NK-92 (cell line): Measurements from ENCODE around the gene TUBA4B.

Experiments used
- DNase-seq: peaks from one replicate; lab custom pipeline; 2025; ENCODE audit not compliant: unreplicated experiment; lab: John Stamatoyannopoulos, UW

TUBA4B gene

GRCh38 chr2:219218732-219219701 lies 34.0 kb upstream of the TUBA4B start, which contains the start of gene ABCB6:
Gene ABCB6 (minus strand): TSS chr2:219218958. CDS start chr2:219218673, 285 bp downstream.
- peak; percentile 33 for DNase-seq

- no peak for DNase-seq
Observed at GRCh38 chr2:219219784-219220532, 33.1 kb upstream of the TUBA4B start.

GRCh38 chr2:219220652-219221402 lies 32.2 kb upstream of the TUBA4B start:
- no peak for DNase-seq

DNA sequence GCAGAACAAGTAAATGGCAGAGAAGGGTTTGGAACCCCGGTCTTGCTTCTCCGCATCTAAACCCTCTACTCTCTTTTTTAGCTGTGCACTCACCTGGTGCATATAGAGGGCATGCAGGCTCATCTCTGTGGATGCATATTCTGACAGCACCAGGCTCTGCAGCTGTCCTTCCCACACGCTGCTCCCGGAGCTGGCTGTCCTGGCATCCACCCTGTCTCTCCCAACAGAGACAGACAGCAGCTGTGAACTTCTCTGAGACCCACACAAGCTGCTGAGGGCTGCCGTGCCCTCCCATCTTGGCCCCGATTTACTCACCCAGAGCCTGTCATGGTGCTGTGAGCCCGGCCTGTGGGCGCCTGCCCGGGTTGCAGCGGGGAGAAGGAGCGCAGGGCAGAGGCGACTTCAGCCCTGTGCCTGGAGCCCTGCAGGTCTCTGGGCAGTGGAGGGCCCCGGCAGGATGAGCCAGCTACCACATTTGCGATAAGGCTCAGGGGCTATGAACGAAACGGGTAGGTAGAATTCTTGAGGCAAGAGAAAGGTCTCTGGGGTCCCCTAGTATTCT lies 31.0 kb upstream of the TUBA4B start:
- no peak for DNase-seq

- no peak for DNase-seq
Observed at GRCh38 chr2:219223831-219224610, 29.0 kb upstream of the TUBA4B start.

DNA sequence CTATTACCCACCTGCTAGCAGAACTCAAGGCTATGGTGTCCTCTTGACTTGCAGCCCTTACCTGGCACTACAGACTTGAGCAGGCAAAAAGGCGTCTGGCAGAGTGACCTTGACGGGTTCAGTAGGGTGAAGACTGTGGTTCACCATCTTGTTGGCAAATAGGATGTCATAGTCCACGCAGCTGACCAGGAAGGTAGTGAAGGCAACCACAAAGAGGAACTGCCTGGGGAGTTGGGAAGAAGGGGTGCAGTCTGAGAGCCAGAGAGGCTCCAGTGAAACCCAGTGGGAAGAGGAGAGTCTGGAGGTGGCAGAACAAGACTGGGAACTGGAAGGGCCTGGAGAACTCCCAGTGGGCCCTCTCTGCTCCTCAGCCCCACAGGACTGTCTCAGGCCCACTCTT lies 27.7 kb upstream of the TUBA4B start:
- DNase-seq, result no peak

DNA sequence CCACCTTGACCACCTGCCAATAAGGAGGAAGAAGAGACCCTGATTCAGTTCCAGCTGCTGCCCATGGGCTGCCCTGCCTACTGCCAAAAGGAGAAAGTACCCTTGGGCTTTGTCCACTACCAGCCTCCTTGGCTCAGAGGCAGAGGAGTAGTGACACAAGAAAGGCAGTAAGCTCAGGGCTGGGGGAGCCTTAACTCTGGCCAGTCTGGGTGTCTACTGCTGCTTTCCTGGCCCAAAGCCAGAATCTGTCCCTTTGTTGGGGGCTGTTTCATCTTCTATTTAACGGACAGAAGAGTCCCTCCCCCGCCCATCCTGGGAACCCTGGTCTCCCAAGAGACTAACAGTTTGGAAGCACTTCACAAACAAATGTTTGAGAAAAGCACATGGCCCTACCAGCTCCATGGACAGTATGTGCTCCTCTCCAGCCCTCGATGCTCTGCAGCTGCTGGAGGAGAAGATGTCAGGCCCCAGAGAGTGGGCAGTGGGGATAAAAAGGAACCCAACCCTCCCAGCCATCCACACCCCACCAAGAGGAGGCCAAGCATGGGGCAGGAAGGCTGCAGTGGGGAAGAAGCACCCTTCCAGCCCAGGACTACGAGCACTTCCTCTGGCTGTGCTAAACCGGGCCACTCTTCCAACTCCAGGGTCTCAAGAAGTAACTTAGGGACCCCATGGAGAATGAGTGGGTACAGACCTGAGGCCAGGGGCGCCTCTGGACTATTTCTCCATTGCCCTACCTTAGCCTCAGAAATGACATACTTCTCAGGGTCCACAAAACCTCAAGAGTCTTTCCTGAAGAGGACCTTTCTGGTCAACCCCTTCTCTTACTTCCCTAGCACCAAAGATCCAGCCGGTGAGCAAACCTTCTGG lies 24.8 kb upstream of the TUBA4B start:
- DNase-seq, result no peak

GRCh38 chr2:219228911-219229304 lies 24.1 kb upstream of the TUBA4B start:
- DNase-seq, result no peak

GRCh38 chr2:219229305-219230058 lies 23.6 kb upstream of the TUBA4B start, which contains the start of the genes ANKZF1 and ATG9A:
Gene ANKZF1 (plus strand): TSS chr2:219229806. CDS start chr2:219230258, 452 bp downstream.
Gene ATG9A (minus strand): TSS chr2:219229636. CDS start chr2:219228024, 1,612 bp downstream.
- peak; percentile 95 for DNase-seq

- no peak for DNase-seq
Observed at GRCh38 chr2:219230059-219230540, 22.9 kb upstream of the TUBA4B start.

GRCh38 chr2:219234331-219234730 lies 18.7 kb upstream of the TUBA4B start:
- DNase-seq, result no peak

GRCh38 chr2:219243291-219243761 lies 9.7 kb upstream of the TUBA4B start:
- no peak for DNase-seq

- no peak for DNase-seq
Observed at GRCh38 chr2:219244789-219245147, 8.3 kb upstream of the TUBA4B start.

GRCh38 chr2:219245148-219245898 lies 7.7 kb upstream of the TUBA4B start, which contains the start of the genes GLB1L and STK16:
Gene GLB1L (minus strand): TSS chr2:219245444. CDS start chr2:219243573, 1,871 bp downstream.
Gene STK16 (plus strand): TSS chr2:219245479. CDS start chr2:219246000, 521 bp downstream.
- peak; percentile 46 for DNase-seq

GRCh38 chr2:219245899-219246230 lies 7.2 kb upstream of the TUBA4B start:
- no peak for DNase-seq

GRCh38 chr2:219246559-219246958 lies 6.5 kb upstream of the TUBA4B start:
- no peak for DNase-seq
